ENCODE measurements around the gene LEKR1. TPM values are rescaled to one million over a fixed set of nuclear protein-coding genes. Genes with fewer than 3 reads are reported as not detected.

The LEKR1 gene
- total and polyA plus RNA-seq, 11 donors: 0.22 to 1.8 (median 0.89) TPM; not detected in 1

DNA sequence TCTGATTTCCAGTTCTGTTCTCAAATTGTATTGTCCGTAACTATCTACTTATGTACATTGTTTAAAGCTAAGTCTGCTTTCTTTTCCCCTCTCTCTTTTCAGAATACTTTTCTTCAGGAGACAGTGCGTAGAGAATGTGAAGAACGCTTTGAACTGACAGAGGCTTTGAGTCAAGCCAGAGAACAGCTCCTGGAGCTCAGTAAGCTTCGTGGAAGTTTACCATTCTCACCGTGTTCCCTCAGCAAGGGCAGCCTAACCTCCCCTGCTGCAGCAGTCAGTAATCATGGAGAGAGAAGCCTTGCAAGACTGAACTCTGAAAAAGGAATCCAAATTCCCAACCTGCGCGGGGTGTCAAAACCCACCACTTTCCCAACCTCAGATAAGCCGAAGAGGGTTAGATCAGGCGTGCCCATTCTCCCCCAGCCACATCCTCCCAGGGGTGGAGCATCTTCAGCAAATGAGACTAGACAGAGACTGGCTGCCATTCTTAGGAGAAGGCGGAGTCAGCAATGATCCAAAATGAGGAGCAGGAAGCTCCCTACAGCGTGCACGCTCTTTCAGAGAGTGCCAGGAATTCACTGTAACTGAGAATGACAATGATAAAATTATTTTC lies 219.2 kb downstream of the LEKR1 start:
- no peaks in the 10 kb centered on the region for H3K4me1 ChIP-seq
- intact Hi-C loops (cut with DNase I): no loop called here
- no peaks in the 10 kb centered on the region for H3K27me3 ChIP-seq
- WGBS, 4 donors: 42 to 53% (median 47%) methylated on average over 12 of the region's 12 CpGs
- H3K36me3 ChIP-seq: no peaks in the 10 kb centered on the region
- H3K27ac ChIP-seq: peak overlapping the region in 1 of 12 donors; percentile 75
- no peak for TF ChIP-seq POLR2A (IDR thresholded peaks at IDR 0.05)
- TF ChIP-seq, protein P1, sequence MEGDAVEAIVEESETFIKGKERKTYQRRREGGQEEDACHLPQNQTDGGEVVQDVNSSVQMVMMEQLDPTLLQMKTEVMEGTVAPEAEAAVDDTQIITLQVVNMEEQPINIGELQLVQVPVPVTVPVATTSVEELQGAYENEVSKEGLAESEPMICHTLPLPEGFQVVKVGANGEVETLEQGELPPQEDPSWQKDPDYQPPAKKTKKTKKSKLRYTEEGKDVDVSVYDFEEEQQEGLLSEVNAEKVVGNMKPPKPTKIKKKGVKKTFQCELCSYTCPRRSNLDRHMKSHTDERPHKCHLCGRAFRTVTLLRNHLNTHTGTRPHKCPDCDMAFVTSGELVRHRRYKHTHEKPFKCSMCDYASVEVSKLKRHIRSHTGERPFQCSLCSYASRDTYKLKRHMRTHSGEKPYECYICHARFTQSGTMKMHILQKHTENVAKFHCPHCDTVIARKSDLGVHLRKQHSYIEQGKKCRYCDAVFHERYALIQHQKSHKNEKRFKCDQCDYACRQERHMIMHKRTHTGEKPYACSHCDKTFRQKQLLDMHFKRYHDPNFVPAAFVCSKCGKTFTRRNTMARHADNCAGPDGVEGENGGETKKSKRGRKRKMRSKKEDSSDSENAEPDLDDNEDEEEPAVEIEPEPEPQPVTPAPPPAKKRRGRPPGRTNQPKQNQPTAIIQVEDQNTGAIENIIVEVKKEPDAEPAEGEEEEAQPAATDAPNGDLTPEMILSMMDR (IDR thresholded peaks at IDR 0.05): no peak
- ATAC-seq: peak in 2 of 4 donors; percentile 31 to 68
- peak overlapping the region in 4 of 12 donors; percentile 4 to 18 (median 7) for H3K4me3 ChIP-seq
- no peak for DNase-seq
- H3K9me3 ChIP-seq: no peaks in the 10 kb centered on the region

DNA sequence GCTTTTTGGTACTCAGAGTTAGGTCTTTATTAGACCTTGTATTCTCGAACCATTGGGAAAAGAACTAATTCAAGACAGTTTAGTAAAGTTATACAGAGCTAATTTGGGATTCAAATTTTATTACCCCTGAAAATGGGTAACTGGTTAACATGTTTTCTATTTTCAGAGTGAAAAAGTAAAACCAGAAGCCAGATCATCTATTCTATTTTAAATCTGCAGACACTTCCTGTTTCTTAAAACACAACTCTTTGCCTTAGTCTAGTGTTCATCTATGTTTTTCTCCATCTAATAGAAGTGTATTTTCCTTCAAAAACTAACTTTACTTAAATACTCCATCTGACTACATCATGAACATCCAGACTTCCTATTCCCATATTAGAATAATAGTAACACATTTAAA lies 220.4 kb downstream of the LEKR1 start:
- intact Hi-C loops (cut with DNase I): no loop called here
- TF ChIP-seq POLR2A (IDR thresholded peaks at IDR 0.05): no peak
- TF ChIP-seq, protein P1 (IDR thresholded peaks at IDR 0.05): no peak
- no peaks in the 10 kb centered on the region for H3K9me3 ChIP-seq
- H3K4me3 ChIP-seq: no peak overlapping the region
- no peaks in the 10 kb centered on the region for H3K36me3 ChIP-seq
- 84 to 89% (median 86%) methylated on average over 1 of the region's 1 CpG for WGBS, 4 donors
- no peaks in the 10 kb centered on the region for H3K27me3 ChIP-seq
- H3K27ac ChIP-seq: no peak overlapping the region
- no peak for DNase-seq
- ATAC-seq: no peak
- no peaks in the 10 kb centered on the region for H3K4me1 ChIP-seq

DNA sequence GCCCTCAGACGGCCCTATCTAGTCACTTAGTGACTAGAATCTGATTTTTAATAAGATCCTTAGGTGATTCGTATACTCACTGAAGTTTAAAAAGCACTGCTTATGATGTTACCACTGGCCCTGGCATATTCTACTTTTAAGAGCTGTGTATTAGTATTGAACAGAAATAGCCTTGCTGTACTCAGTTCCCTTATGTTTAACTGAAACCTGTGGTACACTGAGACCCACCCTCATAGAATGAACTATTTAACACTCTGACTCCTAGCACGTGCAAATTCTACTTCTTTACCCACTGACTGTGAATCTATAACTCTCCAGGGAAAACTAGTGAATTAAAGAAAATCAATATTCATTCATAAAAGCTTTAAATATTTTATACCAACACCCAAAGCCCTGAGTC lies 224.9 kb downstream of the LEKR1 start:
- Histone ChIP-seq H3K9me3 (no peaks in the 10 kb centered on the region), H3K36me3 (no peaks in the 10 kb centered on the region), H3K4me3 (no peak overlapping the region), H3K4me1 (no peaks in the 10 kb centered on the region), H3K27me3 (peaks cover 0 to 3% (median 0%) of the 10 kb centered on the region in 9 donors), H3K27ac (no peak overlapping the region)
- intact Hi-C loops (cut with DNase I): no loop called here
- ATAC-seq (no peak), DNase-seq (no peak)
- 75 to 86% (median 80%) methylated on average over 3 of the region's 3 CpGs for WGBS, 4 donors
- TF ChIP-seq POLR2A (IDR thresholded peaks at IDR 0.05): no peak
- TF ChIP-seq, protein P1 (IDR thresholded peaks at IDR 0.05): no peak

DNA sequence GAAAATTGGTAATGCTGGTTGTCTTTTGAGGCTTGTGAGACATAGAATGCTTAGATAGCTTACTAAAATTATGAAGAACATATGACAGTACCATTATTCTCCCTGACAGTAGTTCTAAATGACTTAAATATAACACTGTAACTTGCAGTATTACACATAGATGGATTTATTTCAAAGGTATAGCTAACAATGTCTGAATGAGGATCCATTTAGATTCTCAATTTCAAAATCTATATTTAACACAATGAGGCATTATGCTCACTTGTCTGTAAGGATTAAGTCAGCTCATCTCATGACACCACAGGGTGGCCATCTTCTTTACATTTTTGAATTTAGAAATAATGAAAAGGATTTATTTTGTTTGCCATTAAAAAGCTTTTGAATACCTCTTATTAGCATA lies 225.4 kb downstream of the LEKR1 start:
- H3K27ac ChIP-seq: no peak overlapping the region
- H3K36me3 ChIP-seq: no peaks in the 10 kb centered on the region
- H3K4me1 ChIP-seq: no peaks in the 10 kb centered on the region
- intact Hi-C loops (cut with DNase I): no loop called here
- ATAC-seq (no peak), DNase-seq (no peak)
- H3K27me3 ChIP-seq: peaks cover 0 to 3% (median 0%) of the 10 kb centered on the region in 9 donors
- TF ChIP-seq, protein P1 (IDR thresholded peaks at IDR 0.05): no peak
- TF ChIP-seq POLR2A (IDR thresholded peaks at IDR 0.05): no peak
- H3K4me3 ChIP-seq: no peak overlapping the region
- no peaks in the 10 kb centered on the region for H3K9me3 ChIP-seq
